Transverse colon (tissue), 4 donors: Measurements from ENCODE around the gene CLSTN2.

Experiments used
- CTCF ChIP-seq, 5 experiments: fragments of 200-600 bp in 3 of 5; fragments of 450-650 bp in 2 of 5; sonication (generic) in 3 of 5; IDR thresholded peaks; 1 replicate in 2 of 5; 2 replicates in 3 of 5; pipeline ENCODE4 v1.5.1; 2016 to 2017; ENCODE audit warnings: antibody characterized with exemption in 5 of 5, inconsistent platforms in 3 of 5, mild to moderate bottlenecking in 2 of 5, moderate library complexity in 1 of 5
- EP300 ChIP-seq: sonication (generic); formaldehyde crosslinking; IDR thresholded peaks from one replicate; pipeline ENCODE4 v1.6.1; 2017; ENCODE audit warnings: antibody characterized with exemption, low read depth
- POLR2A ChIP-seq: fragments of 450-650 bp; IDR thresholded peaks from one replicate; pipeline ENCODE4 v1.6.1; 2016; ENCODE audit warnings: antibody characterized with exemption, mild to moderate bottlenecking, moderate library complexity
- POLR2AphosphoS5 ChIP-seq, 3 donors: sonication (generic); formaldehyde crosslinking; IDR thresholded peaks; one replicate each; pipeline ENCODE4 v1.6.1; 2016; ENCODE audit warnings: antibody characterized with exemption in 3 of 3

GRCh38 chr3:139906418-139906817, 28.6 kb upstream of the CLSTN2 start:
- TF ChIP-seq POLR2A (no peak), CTCF (IDR thresholded peaks at IDR 0.05) (no peak), EP300 (no peak), POLR2AphosphoS5 (IDR thresholded peaks at IDR 0.05) (no peak)
